ENCODE measurements around the gene PHTF2.

GRCh38 chr7:78006063-78006755 is 207.6 kb downstream of the PHTF2 start:
- TF ChIP-seq MAX (IDR thresholded peaks at IDR 0.05) = no peak
- no peak for TF ChIP-seq ZBTB7A (IDR thresholded peaks at IDR 0.05; ENCODE audit: low read depth)
- no peak for TF ChIP-seq RAD21 (IDR thresholded peaks at IDR 0.05; ENCODE audit: low read depth)
- TF ChIP-seq EP300 (IDR thresholded peaks at IDR 0.05; ENCODE audit: borderline replicate concordance) = no peak
- no peak for TF ChIP-seq CEBPB (IDR thresholded peaks at IDR 0.05)
- no peak for TF ChIP-seq CREB1 (IDR thresholded peaks at IDR 0.05; ENCODE audit: low read depth)
